ENCODE results near the gene ZNF878. TPM values are rescaled to one million over a fixed set of nuclear protein-coding genes. Genes with fewer than 3 reads are reported as not detected.

The ZNF878 gene
- total RNA-seq, 2 experiments from 2014 or later, result 0.65 to 1.0 TPM

- Mint-ChIP-seq H3K4me1 (ENCODE audit: low read depth) (no peaks in the 10 kb centered on the region), H3K27ac (no peak overlapping the region), H3K4me3 (no peak overlapping the region), H3K27me3 (no peaks in the 10 kb centered on the region), H3K36me3 (ENCODE audit: low read depth) (peaks cover 78% of the 10 kb centered on the region), H3K9me3 (peaks cover 55% of the 10 kb centered on the region)
- DNase-seq, result no peak
- ChIA-PET POLR2A (interaction anchor here (1.6 kb wide), 1 partner anchor 20 kb away, joined by 3 read pairs; no protein-coding TSS in a partner anchor), CTCF (no interaction called here)
- intact Hi-C loops (cut with micrococcal nuclease), result no loop called here
- no peak for TF ChIP-seq CTCF (IDR thresholded peaks at IDR 0.05)
- ATAC-seq, result no peak
These were observed 37.6 kb downstream of the ZNF878 start for GRCh38 chr19:12015015-12015752.

GRCh38 chr19:12000152-12000981, 52.4 kb downstream of the ZNF878 start:
- peak overlapping the region; percentile 1 for H3K4me3 Mint-ChIP-seq
- ChIA-PET CTCF (interaction anchor here (0.9 to 2.9 kb wide), 6 partner anchors 12 to 203 kb away, joined by 3 to 21 read pairs (median 4); no protein-coding TSS in a partner anchor), POLR2A (interaction anchor here (0.6 to 1.1 kb wide), 3 partner anchors 13 to 187 kb away, joined by 3 to 5 read pairs (median 3); no protein-coding TSS in a partner anchor)
- no peaks in the 10 kb centered on the region for H3K27me3 Mint-ChIP-seq
- H3K27ac Mint-ChIP-seq, result peak overlapping the region; percentile 67
- peaks cover 23% of the 10 kb centered on the region for H3K4me1 Mint-ChIP-seq (ENCODE audit: low read depth)
- ATAC-seq (peak; percentile 90), DNase-seq (peak; percentile 50)
- intact Hi-C loops (cut with micrococcal nuclease), result no loop called here
- H3K36me3 Mint-ChIP-seq (ENCODE audit: low read depth), result peaks cover 28% of the 10 kb centered on the region
- H3K9me3 Mint-ChIP-seq, result no peaks in the 10 kb centered on the region
- TF ChIP-seq CTCF (IDR thresholded peaks at IDR 0.05), result no peak

- no peak overlapping the region for H3K4me3 Mint-ChIP-seq
- DNase-seq (no peak), ATAC-seq (no peak)
- H3K27ac Mint-ChIP-seq, result no peak overlapping the region
- intact Hi-C loops (cut with micrococcal nuclease), result no loop called here
- ChIA-PET CTCF (interaction anchor here (1.2 kb wide), 1 partner anchor 64 kb away, joined by 3 read pairs; no protein-coding TSS in a partner anchor), POLR2A (interaction anchor here (0.8 kb wide), 1 partner anchor 10 kb away, joined by 3 read pairs; no protein-coding TSS in a partner anchor)
- peaks cover 20% of the 10 kb centered on the region for H3K36me3 Mint-ChIP-seq (ENCODE audit: low read depth)
- peaks cover 50% of the 10 kb centered on the region for H3K4me1 Mint-ChIP-seq (ENCODE audit: low read depth)
- no peaks in the 10 kb centered on the region for H3K27me3 Mint-ChIP-seq
- no peaks in the 10 kb centered on the region for H3K9me3 Mint-ChIP-seq
- TF ChIP-seq CTCF (IDR thresholded peaks at IDR 0.05), result no peak
These were observed 57.6 kb downstream of the ZNF878 start for GRCh38 chr19:11995174-11995573.

Other genes starting within 250 kb of the ZNF878 start
- gene ZNF440, start 238.7 kb downstream of the ZNF878 start, total RNA-seq, result 1 to 10 TPM; 7.7 to 8.8 TPM
- gene ZNF439, start 204.2 kb downstream of the ZNF878 start, total RNA-seq, result 1 to 10 TPM; 8.7 to 9.6 TPM
- gene ZNF69, start 165.2 kb downstream of the ZNF878 start, total RNA-seq, result 1 to 10 TPM; 1.8 to 3.1 TPM
- gene ZNF700, start 127.9 kb downstream of the ZNF878 start, total RNA-seq, result 10 to 100 TPM; 12.0 to 14.0 TPM
- gene ZNF763, start 87.9 kb downstream of the ZNF878 start, total RNA-seq, result 1 to 10 TPM in 1 of 2 experiments, under 1 TPM in 1; 0.83 to 1.7 TPM
- gene ZNF433, start 17.3 kb downstream of the ZNF878 start, total RNA-seq, result 1 to 10 TPM; 1.5 to 2.1 TPM
- 1 to 10 TPM; 2.6 to 3.8 TPM for gene ZNF844, start 11.8 kb upstream of the ZNF878 start, total RNA-seq
- 1 to 10 TPM; 2.0 to 3.0 TPM for gene ZNF20, start 87.4 kb upstream of the ZNF878 start, total RNA-seq
- gene ZNF625, start 103.8 kb upstream of the ZNF878 start, total RNA-seq, result 1 to 10 TPM; 3.9 to 4.6 TPM
- gene ZNF136, start 110.1 kb upstream of the ZNF878 start, total RNA-seq, result 10 to 100 TPM; 10.2 to 10.3 TPM
- 1 to 10 TPM; 6.1 to 7.1 TPM for gene ZNF44, start 241.9 kb upstream of the ZNF878 start, total RNA-seq